HG02571 (cell line): ENCODE data around the gene CARD10.
"Not testable (repeated sequence)": the region's sequence is repeated elsewhere in the genome, so short reads cannot be mapped to it uniquely, and the experiment has no call there.

Experiments used
- ATAC-seq: cut with Tn5 transposase; IDR thresholded peaks from one replicate; pipeline ENCODE4 v1.9.1; 2021; ENCODE audit warnings: mild to moderate bottlenecking, moderate library complexity; ENCODE audit not compliant: unreplicated experiment

Gene CARD10

DNA sequence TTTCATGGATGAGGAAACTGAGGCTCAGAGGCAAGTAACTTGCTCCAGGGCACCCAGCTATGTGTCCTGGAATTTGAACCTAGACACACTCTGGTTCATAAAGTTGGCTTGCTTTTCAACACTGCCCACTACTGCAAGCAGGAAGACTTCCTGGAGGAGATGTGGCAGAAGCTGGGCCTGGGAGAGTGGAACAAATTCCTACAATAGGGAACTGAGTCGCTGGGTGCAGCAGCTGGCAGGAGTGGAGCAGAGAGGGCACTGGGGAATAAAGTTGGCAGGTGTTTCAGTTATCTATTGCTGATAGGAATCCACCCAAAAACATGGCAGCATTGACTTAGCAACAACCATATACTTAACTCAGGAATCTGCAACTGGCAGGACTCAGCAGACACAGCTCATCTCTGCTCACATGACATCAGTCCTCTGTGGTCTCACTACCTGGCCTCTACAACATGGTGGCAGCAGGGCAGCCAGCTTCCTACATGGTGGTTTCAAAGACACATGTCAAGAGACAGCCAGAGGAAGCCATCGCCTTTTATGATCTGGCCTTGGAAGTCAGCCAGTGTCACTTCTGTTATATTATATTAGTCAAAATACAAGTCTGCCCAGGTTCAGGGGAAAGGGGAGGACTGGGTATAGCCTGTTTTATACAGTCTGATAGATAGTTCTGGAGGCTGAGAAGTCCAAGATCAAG lies 10.6 kb upstream of the CARD10 start:
- ATAC-seq = no peak

DNA sequence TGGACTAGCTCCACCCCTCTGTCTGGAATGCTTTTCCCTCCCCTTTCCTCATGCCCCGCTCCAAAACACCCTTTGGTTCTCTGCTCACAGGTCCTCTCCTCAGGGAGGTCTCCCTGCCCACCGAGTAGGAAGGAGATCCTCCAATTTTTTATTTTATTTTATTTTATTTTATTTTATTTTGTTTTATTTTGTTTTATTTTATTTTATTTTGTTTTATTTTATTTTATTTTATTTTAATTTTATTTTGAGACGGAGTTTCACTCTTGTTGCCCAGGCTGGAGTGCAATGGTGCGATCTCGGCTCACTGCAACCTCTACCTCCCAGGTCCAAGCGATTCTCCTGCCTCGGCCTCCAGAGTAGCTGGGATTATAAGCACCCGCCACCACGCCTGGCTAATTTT lies 8.7 kb upstream of the CARD10 start:
- not testable (repeated sequence) for ATAC-seq

DNA sequence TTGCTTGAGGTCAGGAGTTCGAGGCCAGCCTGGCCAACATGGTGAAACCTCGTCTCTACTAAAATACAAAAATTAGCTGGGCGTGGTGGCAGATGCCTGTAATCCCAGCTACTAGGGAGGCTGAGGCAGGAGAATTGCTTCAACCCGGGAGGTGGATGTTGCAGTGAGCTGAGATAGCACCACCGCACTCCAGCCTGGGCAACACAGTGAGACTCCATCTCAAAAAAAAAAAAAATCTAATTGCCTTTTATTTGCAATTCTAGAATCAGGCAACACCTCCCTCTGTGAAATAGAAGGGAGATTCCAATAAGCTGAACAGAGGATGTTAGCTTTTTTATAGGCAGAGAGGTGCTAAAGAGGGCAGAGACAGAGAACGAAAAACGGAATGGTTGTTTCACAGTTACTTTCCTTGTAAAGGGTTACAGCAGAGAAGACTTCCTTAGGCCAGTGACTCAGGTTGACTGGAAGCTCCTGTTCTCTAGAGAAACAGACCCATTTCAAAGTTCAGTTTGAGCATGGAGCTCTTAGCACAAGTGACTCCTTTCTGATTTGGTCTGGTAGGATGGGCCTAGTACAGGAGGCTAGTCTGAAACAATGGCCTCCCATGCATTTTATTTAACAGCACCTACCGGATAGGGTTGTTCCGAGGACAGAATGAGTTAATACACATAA lies 8.0 kb upstream of the CARD10 start:
- not testable (repeated sequence) for ATAC-seq

DNA sequence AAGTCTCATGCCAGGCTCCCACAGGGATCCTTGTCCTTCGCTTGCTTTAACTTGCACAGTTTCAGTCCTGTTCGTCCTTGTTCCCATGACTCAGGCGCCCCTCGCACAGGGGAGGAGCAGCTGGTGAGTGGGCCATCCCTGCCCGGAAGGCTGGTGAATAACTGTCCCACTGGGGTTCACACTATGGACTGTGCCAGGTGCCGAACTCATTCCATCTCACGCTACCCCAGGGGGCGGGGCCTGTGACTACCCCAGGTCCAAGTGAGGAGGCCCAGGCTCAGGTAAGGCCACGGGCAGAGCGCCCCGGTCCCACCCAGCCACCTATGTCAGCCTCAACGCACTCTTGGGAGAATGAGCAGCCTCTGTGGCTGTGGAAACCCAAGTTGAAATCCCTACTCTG lies 7.2 kb upstream of the CARD10 start:
- no peak for ATAC-seq

DNA sequence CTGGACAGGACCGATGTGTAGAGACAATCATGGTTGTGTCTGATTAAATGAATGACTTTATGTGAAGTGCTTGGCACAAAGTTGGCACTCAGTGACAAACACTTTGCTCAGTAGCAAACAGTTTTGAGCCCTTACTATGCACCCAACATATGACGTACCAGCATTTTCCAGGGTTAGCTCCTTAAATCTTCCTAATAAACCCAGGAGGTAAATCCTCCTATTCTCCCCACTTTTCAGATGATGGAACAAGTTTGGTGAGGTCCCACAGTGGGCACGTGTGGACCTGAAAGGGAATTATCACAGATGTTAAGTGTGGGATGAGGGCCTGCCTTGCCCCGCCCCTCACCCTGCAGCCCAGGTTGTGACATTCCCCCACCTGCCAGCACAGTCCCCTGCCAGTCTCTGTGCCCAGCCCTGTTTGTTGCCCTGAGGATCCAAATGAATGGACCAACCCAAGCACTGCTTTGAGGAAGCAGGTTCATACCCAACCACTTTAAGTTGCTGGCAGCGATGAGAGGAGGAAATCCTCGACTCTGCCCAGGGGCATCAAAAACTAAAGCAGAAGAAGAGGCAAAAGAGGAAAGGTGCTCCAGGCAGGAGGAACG lies 6.6 kb upstream of the CARD10 start:
- ATAC-seq = no peak

DNA sequence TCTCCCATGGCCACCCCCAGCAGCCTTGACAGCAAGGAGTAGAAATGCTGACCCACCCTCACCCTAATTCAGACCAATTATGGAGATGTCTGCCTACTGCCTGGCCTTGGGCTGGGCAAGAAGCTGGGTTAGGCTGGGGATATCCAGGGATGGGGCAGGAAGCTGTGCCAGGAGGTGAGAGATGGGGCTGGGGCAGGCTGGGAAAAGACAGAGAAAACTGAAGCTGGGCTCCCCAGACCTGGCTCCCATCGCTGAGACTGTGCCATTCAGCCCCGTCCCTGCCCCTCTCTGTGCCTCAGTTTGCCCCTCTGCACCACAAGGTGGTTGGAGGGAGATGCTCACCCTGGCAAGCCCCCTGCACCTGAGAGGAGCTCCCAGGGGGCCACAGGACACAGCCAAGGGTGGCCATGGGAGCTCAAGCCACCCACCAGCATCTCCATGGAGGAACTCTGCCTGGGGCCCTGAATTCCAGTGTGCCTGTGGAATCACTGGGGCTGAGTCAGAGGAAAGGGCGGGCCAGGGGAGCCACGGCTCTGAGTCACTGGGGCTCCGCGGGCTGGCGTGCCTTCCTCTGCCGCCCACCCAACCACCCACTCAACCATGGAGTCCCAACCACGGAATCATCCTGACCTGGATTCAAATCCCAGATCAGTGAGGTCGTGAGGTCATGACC lies 6.0 kb upstream of the CARD10 start:
- no peak for ATAC-seq

DNA sequence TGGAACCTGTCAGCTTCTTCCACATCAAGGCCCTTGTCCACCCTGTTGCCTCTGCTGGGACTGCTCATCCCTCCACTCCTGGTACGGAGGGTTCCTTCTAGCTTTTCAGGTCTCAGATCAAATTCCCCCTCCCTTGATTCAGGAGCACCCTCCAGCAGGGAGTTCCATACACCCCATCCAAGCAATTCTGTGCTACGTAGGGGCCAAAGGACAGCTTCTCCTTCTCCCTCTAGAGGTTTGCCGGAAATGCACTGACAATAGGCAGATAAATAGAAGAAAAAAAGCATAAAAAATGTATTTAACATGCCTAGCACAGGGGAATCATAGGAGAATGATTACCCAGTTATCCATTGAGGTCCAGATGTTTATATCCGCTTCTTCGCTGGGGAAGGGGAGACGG lies 3.3 kb upstream of the CARD10 start:
- no peak for ATAC-seq

DNA sequence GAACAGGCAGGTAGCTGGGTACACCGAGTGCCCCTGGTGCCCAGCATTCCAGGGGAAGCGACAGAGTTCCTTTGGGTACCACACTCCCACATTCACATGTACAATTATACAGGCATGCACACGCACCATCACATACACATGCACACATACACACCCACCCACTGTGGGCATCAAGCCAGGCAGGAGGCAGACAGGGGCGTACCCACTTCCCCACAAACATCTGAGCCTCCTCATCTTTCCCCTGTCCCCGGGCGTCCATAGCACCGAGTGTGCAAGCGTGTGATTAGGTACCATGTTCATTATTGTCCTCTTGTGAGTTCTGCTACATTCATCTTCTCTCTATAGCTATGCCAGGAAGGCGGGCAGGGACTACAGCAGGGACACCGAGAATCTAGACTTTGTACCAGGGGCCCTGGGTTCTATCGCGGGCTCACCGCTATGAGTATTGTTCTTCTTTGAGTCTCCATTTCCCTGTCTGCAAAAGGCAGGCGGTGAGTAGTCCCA lies 2.1 kb upstream of the CARD10 start:
- ATAC-seq = no peak

DNA sequence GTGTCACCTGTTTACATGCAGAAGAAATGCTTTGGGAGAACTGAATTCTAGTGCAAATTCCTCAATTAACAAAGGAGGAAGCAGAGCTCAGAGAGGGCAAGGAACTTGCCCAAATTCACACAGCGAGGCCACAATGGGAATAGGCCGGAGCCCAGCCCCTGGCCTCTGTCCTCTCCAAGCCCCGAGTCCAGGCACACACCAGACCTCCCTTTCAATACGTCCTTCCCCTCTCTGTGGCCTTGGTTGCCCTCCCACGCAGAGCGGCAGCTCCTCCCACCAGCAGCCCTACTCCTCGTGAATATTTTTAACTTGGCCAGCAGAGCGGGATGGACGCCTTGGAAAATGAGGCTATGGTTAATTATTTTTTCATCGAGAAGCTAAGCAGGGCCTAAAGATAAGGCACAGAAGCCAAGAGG lies 1.6 kb upstream of the CARD10 start:
- ATAC-seq = no peak

DNA sequence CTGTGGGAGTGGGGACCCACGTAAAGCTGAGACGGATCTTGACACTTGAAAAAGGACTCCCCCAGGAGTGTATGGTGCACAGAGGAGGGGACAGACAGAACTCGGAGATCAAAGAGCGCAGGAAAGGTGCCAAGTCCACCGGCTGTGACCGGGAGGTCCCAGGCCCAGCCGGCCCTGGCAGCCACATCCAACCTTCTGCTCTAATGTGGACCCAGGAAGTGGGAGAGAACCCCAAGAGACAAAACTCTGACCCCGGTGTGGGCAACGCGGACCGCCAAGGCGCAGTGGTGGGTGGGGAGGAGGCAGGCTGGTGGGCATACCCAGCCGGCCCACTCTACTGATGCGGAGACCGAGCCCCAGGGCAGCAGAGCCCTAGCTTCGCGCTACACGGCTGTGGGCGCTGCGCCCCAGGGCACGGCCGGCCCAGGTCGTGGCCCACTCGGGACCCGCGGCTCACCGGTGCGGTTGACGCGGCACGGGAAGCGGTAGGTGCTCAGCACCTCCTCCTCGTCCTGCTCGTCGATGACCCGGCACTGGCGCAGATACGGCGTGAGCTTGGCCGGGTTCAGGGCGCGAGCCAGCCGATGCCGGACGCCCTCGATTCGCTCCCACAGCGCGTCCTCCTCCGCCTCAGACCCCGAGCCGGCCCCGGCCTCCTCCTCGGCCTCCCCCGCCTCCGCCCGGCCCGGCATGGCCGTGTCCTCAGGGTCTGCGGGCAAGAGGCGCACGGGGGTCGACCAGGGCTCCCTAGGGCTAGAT lies 527 bp downstream of the CARD10 start:
- no peak for ATAC-seq

DNA sequence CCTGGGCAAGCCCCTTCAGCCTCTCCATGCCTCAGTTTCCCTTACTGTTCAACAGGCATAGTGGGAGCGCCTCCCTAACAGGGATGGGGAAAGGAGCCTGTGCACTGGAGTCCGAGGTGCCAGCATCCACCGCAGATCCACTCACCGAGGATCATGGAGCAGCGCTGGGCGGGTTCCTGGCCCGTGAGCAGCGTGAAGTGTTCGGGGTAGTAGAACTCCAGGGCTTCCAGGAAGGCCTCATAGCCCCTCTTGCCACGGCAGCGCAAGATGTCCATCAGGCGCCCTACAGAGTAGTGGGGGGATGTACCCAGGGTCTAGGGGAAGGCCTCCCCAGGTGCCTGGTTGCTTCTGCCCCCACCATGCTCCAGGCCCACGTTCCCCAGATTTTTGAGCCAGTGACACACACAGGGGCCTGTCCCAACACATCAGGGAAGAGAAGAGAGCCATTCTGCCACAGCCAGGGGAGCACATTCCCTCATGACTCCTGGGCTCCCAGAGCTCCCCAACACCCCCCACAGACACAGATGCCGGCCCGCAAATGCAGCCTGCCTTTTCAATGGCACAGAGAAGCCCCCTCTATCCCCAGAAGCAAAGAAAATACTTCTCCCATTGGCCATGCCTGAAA lies 1.3 kb downstream of the CARD10 start:
- no peak for ATAC-seq

DNA sequence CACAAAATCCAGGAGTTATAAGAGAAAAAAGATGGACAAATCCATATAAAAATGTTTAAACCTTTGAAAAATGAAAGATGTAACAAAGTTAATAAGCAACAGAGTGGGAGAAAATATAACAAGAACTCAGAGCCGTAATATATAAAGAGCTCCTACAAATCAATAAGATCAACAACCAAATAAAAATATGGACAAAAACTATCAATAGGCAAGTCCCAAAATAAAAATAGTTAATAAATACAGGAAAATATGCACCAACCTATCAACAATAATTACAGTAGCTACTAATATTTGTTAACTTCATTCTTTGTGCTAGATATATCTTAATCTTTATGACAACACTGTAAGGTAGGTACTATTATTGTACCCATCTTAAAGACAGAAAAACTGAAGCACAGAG lies 2.8 kb downstream of the CARD10 start:
- ATAC-seq = no peak

DNA sequence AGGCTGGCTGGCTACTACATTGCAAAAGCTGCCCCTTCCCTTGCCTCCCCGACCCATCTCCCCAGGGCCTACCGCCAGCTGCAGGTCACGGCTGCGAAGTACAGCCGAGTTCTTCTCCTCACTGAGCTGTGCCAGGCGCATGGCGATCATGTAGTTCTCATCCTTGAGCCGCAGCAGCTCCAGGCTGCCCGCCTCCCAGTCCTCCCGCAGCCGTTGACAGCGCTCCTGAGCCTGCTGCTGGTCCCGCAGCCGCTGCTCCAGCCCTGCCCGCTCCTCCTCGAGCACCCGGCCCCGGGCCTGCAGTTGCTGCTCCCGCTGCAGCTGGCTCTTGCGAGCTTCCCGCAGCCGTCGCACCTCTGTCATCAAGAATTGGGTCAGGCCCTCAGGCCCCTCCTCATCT lies 3.3 kb downstream of the CARD10 start:
- ATAC-seq = no peak

DNA sequence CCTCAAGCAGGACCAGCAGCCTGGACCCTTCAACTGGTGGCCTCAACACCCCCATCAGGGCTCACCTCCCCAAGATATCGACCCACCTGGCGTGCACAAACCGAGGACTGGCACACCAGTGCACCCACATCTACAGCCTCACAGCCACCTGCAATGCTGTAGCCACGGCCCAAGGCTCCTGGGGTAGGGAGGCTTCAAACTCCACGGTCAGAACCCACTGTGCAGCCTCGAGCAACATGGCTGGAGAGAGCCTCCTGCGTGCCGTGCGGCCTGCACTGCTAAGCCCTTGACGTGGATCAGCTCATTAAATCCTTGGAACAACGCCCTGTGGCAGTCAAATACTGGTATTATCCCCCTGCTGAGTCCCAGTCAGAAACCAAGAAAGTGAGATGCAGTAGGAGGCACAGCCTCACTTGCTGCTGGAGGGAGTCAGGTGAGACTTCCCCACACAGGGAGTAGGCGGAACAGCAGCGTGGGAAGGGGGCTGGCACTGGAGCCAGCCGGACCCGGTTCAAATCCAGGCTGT lies 4.6 kb downstream of the CARD10 start:
- ATAC-seq = no peak

DNA sequence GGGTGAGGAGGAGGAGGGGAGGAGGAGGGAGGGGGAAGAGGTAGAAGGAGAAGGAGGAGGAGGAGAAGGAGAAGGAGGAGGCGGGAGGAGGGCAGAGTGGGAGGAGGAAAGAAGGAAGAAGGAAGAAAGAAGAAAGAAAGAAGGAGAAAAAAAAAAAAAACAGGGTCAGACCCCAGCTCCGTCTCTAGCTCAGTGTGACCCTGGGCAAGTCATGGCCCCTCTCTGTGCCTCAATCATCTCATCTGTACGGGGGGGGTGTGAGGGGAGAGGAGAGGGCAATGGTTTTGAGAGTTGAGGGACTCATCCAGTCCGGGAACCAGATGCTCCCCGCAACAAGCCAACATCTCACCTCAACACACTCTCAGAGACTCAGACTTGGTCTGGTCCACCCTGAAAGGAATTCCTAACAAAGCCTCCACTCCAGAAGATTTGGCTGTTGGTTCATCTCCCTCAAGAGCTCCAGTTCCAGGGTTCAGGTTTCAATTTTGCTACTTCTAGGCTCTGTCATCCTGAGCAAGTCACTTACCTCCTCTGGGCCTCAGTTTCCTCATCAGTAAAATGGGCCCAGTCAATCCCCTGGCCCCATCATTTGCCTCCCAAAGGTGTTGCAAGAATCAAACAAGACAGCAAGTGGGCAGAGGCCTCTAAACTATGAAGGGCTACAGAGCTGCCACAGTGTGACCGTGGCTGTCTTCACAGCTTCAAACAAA lies 7.7 kb downstream of the CARD10 start:
- ATAC-seq = no peak

DNA sequence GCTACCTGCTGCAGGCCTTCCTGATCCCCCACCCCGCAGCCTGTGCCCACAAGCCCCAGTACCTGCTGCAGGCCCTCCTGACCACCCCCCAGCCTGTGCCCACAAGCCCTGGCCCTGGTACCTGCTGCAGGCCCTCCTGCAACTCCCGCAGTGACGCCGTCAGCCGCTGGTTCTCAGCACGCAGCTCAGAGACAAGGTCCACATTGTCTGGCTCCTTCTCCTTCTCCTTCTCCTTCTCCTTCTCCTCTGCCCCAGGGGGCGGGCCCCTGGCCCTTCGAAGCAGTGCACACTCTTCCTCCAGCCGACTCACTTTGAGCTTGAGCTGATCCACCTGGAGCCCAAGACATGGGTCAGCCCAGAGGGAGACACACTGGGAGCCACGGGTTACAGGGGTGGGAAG lies 9.1 kb downstream of the CARD10 start:
- no peak for ATAC-seq

DNA sequence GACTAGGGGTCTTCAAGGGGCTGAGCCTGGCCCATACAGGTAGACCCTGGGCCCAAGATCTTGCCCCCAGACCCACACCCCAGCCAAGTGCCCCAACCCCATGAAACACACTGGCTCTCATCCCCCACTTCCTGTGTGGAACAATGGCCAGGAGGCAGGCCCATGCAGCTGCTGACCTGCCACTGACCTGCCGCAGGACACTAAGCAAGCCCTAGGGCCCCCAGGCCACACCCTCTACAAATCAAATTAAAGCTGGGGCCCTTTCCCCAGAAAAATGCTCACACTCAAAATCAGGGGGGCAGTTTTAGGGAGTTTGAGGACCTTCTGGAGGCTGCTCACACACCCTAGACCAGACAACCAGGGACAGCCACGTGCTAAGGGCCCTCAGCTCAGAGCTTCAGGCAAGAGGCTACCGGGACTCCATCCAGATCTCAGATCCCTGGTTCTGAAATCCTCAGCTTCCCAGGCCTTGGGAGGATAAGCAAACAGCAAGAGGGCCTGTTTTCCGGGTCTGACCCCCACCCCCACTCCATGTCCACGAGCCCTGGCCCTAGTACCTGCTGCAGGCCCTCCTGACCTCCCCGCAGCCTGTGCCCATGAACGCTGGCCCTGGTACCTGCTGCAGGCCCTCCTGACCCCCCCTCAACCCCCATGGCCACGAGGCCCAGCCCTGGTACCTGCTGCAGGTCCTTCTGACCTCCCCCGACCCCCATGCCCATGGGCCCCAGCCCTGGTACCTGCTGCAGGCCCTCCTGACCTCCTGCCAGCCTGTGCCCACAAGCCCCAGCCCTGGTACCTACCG lies 10.0 kb downstream of the CARD10 start:
- ATAC-seq = no peak

DNA sequence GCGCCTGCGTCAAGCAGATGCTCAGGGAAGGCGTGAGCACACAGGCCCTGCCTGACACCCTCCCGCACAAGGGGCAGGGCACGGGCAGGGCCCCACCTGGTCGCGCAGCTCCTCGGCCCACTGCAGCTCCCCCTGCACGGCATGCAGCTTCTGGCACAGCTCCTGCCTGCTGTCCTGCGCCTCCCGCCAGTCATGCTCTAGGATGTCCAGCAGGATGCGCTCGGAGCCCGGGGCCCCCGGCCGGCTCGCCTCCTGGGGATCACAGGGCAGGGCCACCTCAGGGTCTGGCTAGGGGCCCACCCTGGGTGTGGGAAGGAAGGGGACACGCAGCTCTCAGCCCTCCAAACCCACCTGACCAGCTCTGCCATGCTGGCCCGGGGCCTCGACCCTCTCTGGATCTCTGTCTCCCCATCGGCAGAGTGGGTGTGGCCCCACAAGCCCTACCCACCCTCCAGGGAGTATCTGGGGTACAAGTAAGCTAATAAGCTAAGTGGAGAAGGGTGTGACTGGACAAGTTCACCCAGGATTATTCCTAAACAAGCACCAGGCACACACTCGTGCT lies 10.7 kb downstream of the CARD10 start:
- no peak for ATAC-seq
